IMR-90 (cell line): ENCODE data around the gene EPC2. TPM values are rescaled to one million over a fixed set of nuclear protein-coding genes. Genes with fewer than 3 reads are reported as not detected.

Experiments used
- ATAC-seq: fragments of 200-7000 bp; cut with Tn5 transposase; 2 replicates; pipeline ENCODE4 v1.9.1; 2020; ENCODE audit warnings: low read depth, mild to moderate bottlenecking, moderate library complexity
- BruUV-seq: library from RNA; stranded (reverse); fragments of 400-500 nt; replicated peaks from 2 replicates; lab custom pipeline; 2021; lab: Mats Ljungman, UMichigan
- CTCF ChIA-PET: fragments of 300-600 bp; formaldehyde crosslinking; extraction: SDS; loops from one replicate; lab custom pipeline; 2021; ENCODE audit warnings: antibody characterized with exemption; lab: Yijun Ruan, JAX
- POLR2A ChIA-PET: fragments of 300-600 bp; sonication (Branson Sonifier 250); formaldehyde crosslinking; loops from one replicate; lab custom pipeline; 2022; ENCODE audit warnings: antibody characterized with exemption; ENCODE audit not compliant: unreplicated experiment; lab: Charles Lee
- DNase-seq: peaks from one replicate; pipeline ENCODE4 v3.0.0; 2013
- H2AFZ ChIP-seq: replicated peaks from 2 replicates; pipeline ENCODE3; 2013; ENCODE audit warnings: low read length, mild to moderate bottlenecking; ENCODE audit not compliant: poor library complexity
- H2AK5ac ChIP-seq: 2 replicates; pipeline ENCODE4 v1.6.1; 2013; ENCODE audit warnings: low read depth, low read length, inconsistent platforms
- H2AK9ac ChIP-seq: replicated peaks from 2 replicates; pipeline ENCODE3; 2013; ENCODE audit warnings: mild to moderate bottlenecking, low read depth, low read length, moderate library complexity; ENCODE audit not compliant: poor library complexity
- H2BK120ac ChIP-seq: 2 replicates; pipeline ENCODE4 v1.6.1; 2013; ENCODE audit warnings: low read depth, low read length, inconsistent platforms
- H2BK15ac ChIP-seq: 3 replicates; pipeline ENCODE4 v1.6.1; 2013; ENCODE audit warnings: low read depth, low read length, inconsistent platforms
- H2BK20ac ChIP-seq: 2 replicates; pipeline ENCODE4 v1.6.1; 2013; ENCODE audit warnings: low read depth, mild to moderate bottlenecking, inconsistent platforms, low read length, moderate library complexity
- H2BK5ac ChIP-seq: 2 replicates; pipeline ENCODE4 v1.6.1; 2013; ENCODE audit warnings: mild to moderate bottlenecking, low read depth, low read length, inconsistent platforms; ENCODE audit not compliant: poor library complexity, severe bottlenecking
- H3K14ac ChIP-seq: replicated peaks from 2 replicates; pipeline ENCODE4 v1.6.1; 2013; ENCODE audit warnings: low read depth, low read length, inconsistent platforms
- H3K18ac ChIP-seq: 2 replicates; pipeline ENCODE4 v1.6.1; 2013; ENCODE audit warnings: low read depth, low read length, control low read depth
- H3K23ac ChIP-seq: 2 replicates; pipeline ENCODE4 v1.6.1; 2013; ENCODE audit warnings: low read depth, low read length, inconsistent platforms
- H3K27ac ChIP-seq: 2 replicates; pipeline ENCODE4 v1.5.1; 2013; ENCODE audit warnings: mild to moderate bottlenecking, control low read depth, low read length; ENCODE audit not compliant: insufficient read depth
- H3K27me3 ChIP-seq: 2 replicates; pipeline ENCODE4 v1.6.1; 2013; ENCODE audit warnings: low read length; ENCODE audit not compliant: control insufficient read depth, insufficient read depth
- H3K36me3 ChIP-seq: 2 replicates; pipeline ENCODE4 v1.6.1; 2013; ENCODE audit warnings: low read length, mixed read lengths; ENCODE audit not compliant: control insufficient read depth, insufficient read depth
- H3K4ac ChIP-seq: 2 replicates; pipeline ENCODE4 v1.6.1; 2013; ENCODE audit warnings: low read depth, low read length, inconsistent platforms
- H3K4me1 ChIP-seq: 2 replicates; pipeline ENCODE4 v1.6.1; 2013; ENCODE audit warnings: low read length, mixed read lengths; ENCODE audit not compliant: control insufficient read depth, insufficient read depth
- H3K4me2 ChIP-seq: 2 replicates; pipeline ENCODE4 v1.6.1; 2013; ENCODE audit warnings: low read depth, mild to moderate bottlenecking, control low read depth, low read length, moderate library complexity
- H3K4me3 ChIP-seq: 2 replicates; pipeline ENCODE4 v1.5.1; 2013; ENCODE audit warnings: low read depth, mild to moderate bottlenecking, control low read depth, low read length, moderate library complexity; ENCODE audit not compliant: insufficient read depth
- H3K56ac ChIP-seq: 2 replicates; pipeline ENCODE4 v1.6.1; 2013; ENCODE audit warnings: low read length, inconsistent platforms; ENCODE audit not compliant: insufficient read depth; ENCODE audit errors: extremely low read depth
- H3K79me1 ChIP-seq, 2 experiments: 2 replicates each; pipeline ENCODE4 v1.6.1; 2013; ENCODE audit warnings: low read length in 2 of 2, inconsistent platforms in 1 of 2, low read depth in 1 of 2
- H3K9ac ChIP-seq: 2 replicates; pipeline ENCODE4 v1.6.1; 2013; ENCODE audit warnings: low read depth, low read length, control low read depth
- H3K9me1 ChIP-seq: 2 replicates; pipeline ENCODE4 v1.6.1; 2013; ENCODE audit warnings: low read length, inconsistent platforms; ENCODE audit not compliant: insufficient read depth
- H3K9me3 ChIP-seq: 2 replicates; pipeline ENCODE4 v1.6.1; 2013; ENCODE audit warnings: low read length; ENCODE audit not compliant: control insufficient read depth, insufficient read depth
- H4K20me1 ChIP-seq: 2 replicates; pipeline ENCODE4 v1.6.1; 2013; ENCODE audit warnings: low read length, inconsistent platforms; ENCODE audit not compliant: insufficient read depth
- H4K5ac ChIP-seq: 2 replicates; pipeline ENCODE4 v1.6.1; 2013; ENCODE audit warnings: mild to moderate bottlenecking, low read depth, low read length, control low read depth
- H4K8ac ChIP-seq, 2 experiments: 2 replicates each; pipeline ENCODE4 v1.6.1; 2013; ENCODE audit warnings: low read depth in 2 of 2, low read length in 2 of 2, control low read depth in 1 of 2, inconsistent platforms in 1 of 2
- H4K91ac ChIP-seq: 2 replicates; pipeline ENCODE4 v1.6.1; 2013; ENCODE audit warnings: low read depth, low read length, inconsistent platforms; ENCODE audit not compliant: insufficient read depth
- RFX5 ChIP-seq: IDR thresholded peaks from 2 replicates; pipeline ENCODE4 v1.8.0; 2012; ENCODE audit warnings: low read depth, mild to moderate bottlenecking, low read length, moderate library complexity
- SMC3 ChIP-seq: fragments of 150-350 bp; IDR thresholded peaks from 2 replicates; pipeline ENCODE4 v1.6.1; 2016; ENCODE audit warnings: low read depth, mild to moderate bottlenecking, antibody characterized with exemption, low read length, moderate library complexity
- WGBS, 2 experiments: methylation state at CpG; one replicate each; pipeline versions ENCODE4 v1.1.5 to v1.1.7; 2013; ENCODE audit warnings: missing lambda C conversion rate in 2 of 2; ENCODE audit not compliant: insufficient read length in 1 of 2; ENCODE audit errors: extremely low coverage in 2 of 2; 5-methylcytosine and 5-hydroxymethylcytosine counted together
- dilution Hi-C: fragments of 300-500 bp; cut with HindIII; formaldehyde crosslinking; loops from one replicate; pipeline ENCODE4 v1.14.3; 2018; ENCODE audit warnings: low sequenced_read_pairs; ENCODE audit not compliant: unreplicated experiment
- in situ Hi-C: fragments of 300-500 bp; cut with MboI; formaldehyde crosslinking; loops from 3 replicates; pipeline ENCODE4 v1.14.3; 2019; ENCODE audit warnings: low sequenced_read_pairs, inconsistent platforms, mixed read lengths
- intact Hi-C: fragments of 100-400 bp; cut with micrococcal nuclease; formaldehyde crosslinking; loops from 2 replicates; pipeline ENCODE4 v1.10.0; 2022
- polyA plus RNA-seq, 3 experiments: library from polyadenylated mRNA; depleted of rRNA; stranded (reverse); fragments of >200 nt; gene quantifications; 2 replicates each; pipeline ENCODE4 v1.2.3, GENCODE V29; 2012; ENCODE audit warnings: low replicate concordance in 1 of 3
- total RNA-seq: library from RNA; depleted of rRNA; stranded (reverse); fragments of >200 nt; gene quantifications from 2 replicates; pipeline ENCODE4 v1.2.3, GENCODE V29; 2012

Gene EPC2
- total and polyA plus RNA-seq, 2 of the 4 experiments (the other 2 are of a cell fraction) = 10.6 to 22.6 TPM

DNA sequence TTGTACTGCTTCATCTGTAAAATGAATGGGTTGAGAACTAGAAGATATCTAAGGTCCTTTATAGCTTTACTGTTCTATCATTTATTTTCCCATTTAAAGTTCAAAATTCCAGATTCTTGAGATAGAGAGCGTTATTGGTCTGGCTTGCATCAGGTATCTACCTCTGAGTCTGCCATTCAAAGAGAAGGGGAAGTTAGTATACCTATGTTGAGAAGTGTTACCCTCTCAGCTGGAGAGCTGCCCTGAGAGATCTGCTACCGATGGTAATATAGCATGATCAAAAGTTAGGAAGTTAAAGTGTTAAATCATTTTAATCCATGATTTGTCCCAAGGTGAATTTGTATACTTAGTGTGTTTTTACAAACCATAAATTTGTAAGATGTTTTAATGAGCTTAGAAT lies 7.4 kb downstream of the EPC2 start:
- dilution Hi-C loops = no loop called here

More for the DNA sequence above, 7.4 kb downstream of the EPC2 start:
- TF ChIP-seq SMC3 (no peak), RFX5 (no peak)
- ATAC-seq = no peak
- ChIA-PET POLR2A (interaction anchor here (0.6 kb wide), 1 partner anchor 58 kb away, joined by 3 read pairs; no protein-coding TSS in a partner anchor), CTCF (no interaction called here)
- no peak overlapping the region for H2AK9ac ChIP-seq
- H3K9me1 ChIP-seq = no peaks in the 10 kb centered on the region
- H3K27ac ChIP-seq = no peak overlapping the region
- H3K9me3 ChIP-seq = no peaks in the 10 kb centered on the region
- no peak overlapping the region for H4K91ac ChIP-seq
- H3K79me1 ChIP-seq = peaks cover 8 to 37% of the 10 kb centered on the region in 2 experiments
- WGBS, 2 experiments = no CpG with 5 or more reads among the region's 2 CpGs
- no peaks in the 10 kb centered on the region for H3K27me3 ChIP-seq
- H3K18ac ChIP-seq = no peak overlapping the region
- H2AK5ac ChIP-seq = no peak overlapping the region
- no peaks in the 10 kb centered on the region for H3K36me3 ChIP-seq
- H3K4me3 ChIP-seq = no peak overlapping the region
- H3K56ac ChIP-seq = no peak overlapping the region
- H2BK5ac ChIP-seq = no peak overlapping the region
- peaks cover 84% of the 10 kb centered on the region for H4K20me1 ChIP-seq
- no peak for DNase-seq
- H2AFZ ChIP-seq = no peak overlapping the region
- H3K14ac ChIP-seq = no peak overlapping the region
- no peak overlapping the region for H2BK20ac ChIP-seq
- no TSS peak for BruUV-seq
- no peak overlapping the region for H3K9ac ChIP-seq
- H4K5ac ChIP-seq = no peak overlapping the region
- intact Hi-C loops = loop anchor here (2.0 kb wide), 1 partner anchor 21 kb away; no protein-coding TSS in a partner anchor
- H3K23ac ChIP-seq = no peak overlapping the region
- H2BK15ac ChIP-seq = no peak overlapping the region
- in situ Hi-C loops = loop anchor here (25.0 kb wide), 1 partner anchor 910 kb away; no protein-coding TSS in a partner anchor
- H3K4me1 ChIP-seq = no peaks in the 10 kb centered on the region
- H3K4me2 ChIP-seq = no peak overlapping the region
- no peak overlapping the region for H2BK120ac ChIP-seq
- no peak overlapping the region for H3K4ac ChIP-seq
- no peak overlapping the region for H4K8ac ChIP-seq
